Vagina (tissue), 2 donors: ENCODE measurements around the gene PLEKHS1.

Experiments used
- CTCF ChIP-seq, 3 experiments: fragments of 450-650 bp in 2 of 3; fragments of 200-600 bp in 1 of 3; sonication (generic) in 1 of 3; IDR thresholded peaks; one replicate each; pipeline ENCODE4 v1.5.1; 2017 to 2019; ENCODE audit warnings: antibody characterized with exemption in 3 of 3, mild to moderate bottlenecking in 2 of 3, moderate library complexity in 2 of 3
- POLR2AphosphoS5 ChIP-seq, 2 donors: sonication (generic); formaldehyde crosslinking; IDR thresholded peaks; one replicate each; pipeline ENCODE4 v1.9.0; 2017; ENCODE audit warnings: antibody characterized with exemption in 2 of 2, mild to moderate bottlenecking in 2 of 2, low read depth in 1 of 2; ENCODE audit not compliant: insufficient read depth in 1 of 2

- TF ChIP-seq CTCF (IDR thresholded peaks at IDR 0.05) = no peak
- TF ChIP-seq POLR2AphosphoS5 (IDR thresholded peaks at IDR 0.05; ENCODE audit: insufficient read depth in 1 of 2, low read depth in 1 of 2) = no peak
Observed at GRCh38 chr10:113732966-113733365, 18.5 kb upstream of the PLEKHS1 start.
